Caco-2 (cell line): ENCODE results near the gene FAM210B. TPM values are rescaled to one million over a fixed set of nuclear protein-coding genes. Genes with fewer than 3 reads are reported as not detected.

Experiments used
- BruUV-seq: library from RNA; stranded (reverse); fragments of 400-500 nt; replicated peaks from 2 replicates; lab custom pipeline; 2021; lab: Mats Ljungman, UMichigan
- CTCF ChIA-PET: fragments of 300-600 bp; sonication (Branson Sonifier 250); formaldehyde crosslinking; loops from one replicate; lab custom pipeline; 2022; ENCODE audit warnings: antibody characterized with exemption; lab: Charles Lee
- POLR2A ChIA-PET: fragments of 300-600 bp; sonication (Branson Sonifier 250); formaldehyde crosslinking; loops from one replicate; lab custom pipeline; 2022; ENCODE audit warnings: antibody characterized with exemption; lab: Charles Lee
- DNase-seq, 2 experiments: peaks; one replicate each; pipeline versions ENCODE4 v3.0.0 to v3.0.0-alpha.2; 2020 to 2022
- H3K27me3 ChIP-seq: replicated peaks from 2 replicates; pipeline ENCODE4 v1.6.0; 2011; ENCODE audit warnings: low read length; ENCODE audit not compliant: control insufficient read depth, insufficient read depth
- H3K36me3 ChIP-seq: 2 replicates; pipeline ENCODE4 v1.5.1; 2011; ENCODE audit warnings: low read length; ENCODE audit not compliant: control insufficient read depth, insufficient read depth
- H3K4me1 ChIP-seq: fragments of 250-450 bp; sonication (Bioruptor Pico); 2 replicates; pipeline ENCODE4 v1.5.1; 2020; ENCODE audit warnings: mild to moderate bottlenecking
- H3K4me3 ChIP-seq: 2 replicates; pipeline ENCODE4 v1.5.1; 2011; ENCODE audit warnings: low read depth, mild to moderate bottlenecking, control low read depth, low read length
- H3K9me3 ChIP-seq: fragments of 250-450 bp; sonication (Bioruptor Pico); 2 replicates; pipeline ENCODE4 v1.5.1; 2020; ENCODE audit warnings: mild to moderate bottlenecking, moderate library complexity
- H3K27ac Mint-ChIP-seq: one replicate; pipeline ENCODE4 v1.8.0; 2022; ENCODE audit warnings: mixed read lengths; ENCODE audit not compliant: unreplicated experiment
- H3K27me3 Mint-ChIP-seq: one replicate; pipeline ENCODE4 v1.8.0; 2022; ENCODE audit warnings: mixed read lengths; ENCODE audit not compliant: insufficient read depth, unreplicated experiment
- H3K36me3 Mint-ChIP-seq: one replicate; pipeline ENCODE4 v1.8.0; 2022; ENCODE audit warnings: mild to moderate bottlenecking, mixed read lengths; ENCODE audit not compliant: insufficient read depth, unreplicated experiment
- H3K4me1 Mint-ChIP-seq: one replicate; pipeline ENCODE4 v1.8.0; 2022; ENCODE audit warnings: low read depth, mixed read lengths; ENCODE audit not compliant: unreplicated experiment
- H3K4me3 Mint-ChIP-seq: one replicate; pipeline ENCODE4 v1.8.0; 2022; ENCODE audit warnings: mild to moderate bottlenecking, moderate library complexity, mixed read lengths; ENCODE audit not compliant: unreplicated experiment
- H3K9me3 Mint-ChIP-seq: one replicate; pipeline ENCODE4 v1.8.0; 2022; ENCODE audit warnings: mixed read lengths; ENCODE audit not compliant: unreplicated experiment
- CTCF ChIP-seq, 2 experiments: fragments of 200-600 bp in 1 of 2; IDR thresholded peaks; 1 replicate in 1 of 2; 2 replicates in 1 of 2; pipeline versions ENCODE4 v1.5.1 to v1.8.0; 2011 to 2022; ENCODE audit warnings: antibody characterized with exemption in 1 of 2, control low read depth in 1 of 2, inconsistent platforms in 1 of 2, low read depth in 1 of 2, low read length in 1 of 2, mild to moderate bottlenecking in 1 of 2, moderate library complexity in 1 of 2; ENCODE audit not compliant: insufficient read depth in 1 of 2, severe bottlenecking in 1 of 2, unreplicated experiment in 1 of 2
- intact Hi-C: fragments of 100-400 bp; cut with micrococcal nuclease; formaldehyde crosslinking; loops from one replicate; pipeline ENCODE4 v1.10.0; 2022; ENCODE audit not compliant: unreplicated experiment
- total RNA-seq: library from RNA; stranded (reverse); gene quantifications from 2 replicates; pipeline ENCODE4 v1.2.3, GENCODE V29; 2022

The FAM210B gene
- total RNA-seq, 1 experiment from 2014 or later, result 20.5 TPM

DNA sequence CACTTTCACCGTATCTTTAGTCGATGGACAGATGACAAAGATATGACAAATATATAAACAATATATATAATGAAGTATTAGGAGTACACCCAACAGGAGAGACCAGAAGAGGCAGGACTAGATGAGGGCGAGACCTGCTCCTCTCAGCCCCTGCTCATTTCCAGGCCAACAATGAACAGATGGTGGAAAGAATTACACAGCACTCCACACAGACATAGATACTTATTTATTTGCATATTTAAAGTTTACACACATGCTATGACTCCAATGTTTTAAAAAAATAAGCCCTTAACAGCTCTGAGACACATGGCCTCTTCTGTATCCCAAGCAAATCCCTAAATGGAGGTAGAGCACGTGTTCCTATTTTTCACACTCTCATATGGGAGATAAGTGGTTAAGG lies 10.4 kb downstream of the FAM210B start:
- H3K4me1 Mint-ChIP-seq, result no peaks in the 10 kb centered on the region
- H3K9me3 Mint-ChIP-seq, result no peaks in the 10 kb centered on the region
- peaks cover 75% of the 10 kb centered on the region for H3K36me3 Mint-ChIP-seq
- peak in 1 of 2 experiments; percentile 19 for DNase-seq
- Histone ChIP-seq H3K4me3 (no peak overlapping the region), H3K4me1 (no peaks in the 10 kb centered on the region), H3K36me3 (peaks cover 4% of the 10 kb centered on the region; the same call in 1 of the 2 replicates), H3K9me3 (no peaks in the 10 kb centered on the region), H3K27me3 (no peaks in the 10 kb centered on the region)
- CTCF ChIA-PET, result no interaction called here
- TF ChIP-seq CTCF (IDR thresholded peaks at IDR 0.05; ENCODE audit: insufficient read depth in 1 of 2, low read depth in 1 of 2, low read length in 1 of 2, severe bottlenecking in 1 of 2, unreplicated experiment in 1 of 2), result no peak
- no TSS peak for BruUV-seq
- no peak overlapping the region for H3K4me3 Mint-ChIP-seq
- POLR2A ChIA-PET, result interaction anchor here (0.6 kb wide), 1 partner anchor 23 kb away, joined by 3 read pairs; the partner anchor contains the start of genes AURKA and CSTF1
- H3K27me3 Mint-ChIP-seq, result no peaks in the 10 kb centered on the region
- no peak overlapping the region for H3K27ac Mint-ChIP-seq
- intact Hi-C loops, result no loop called here

- H3K4me3 ChIP-seq, result no peak overlapping the region
- H3K4me1 ChIP-seq, result no peaks in the 10 kb centered on the region
- no peak for TF ChIP-seq CTCF (IDR thresholded peaks at IDR 0.05; ENCODE audit: insufficient read depth in 1 of 2, low read depth in 1 of 2, low read length in 1 of 2, severe bottlenecking in 1 of 2, unreplicated experiment in 1 of 2)
- intact Hi-C loops, result no loop called here
- H3K36me3 Mint-ChIP-seq, result peaks cover 100% of the 10 kb centered on the region
- no peak overlapping the region for H3K27ac Mint-ChIP-seq
- H3K4me3 Mint-ChIP-seq, result no peak overlapping the region
- peak in 1 of 2 experiments; percentile 26 for DNase-seq
- H3K9me3 Mint-ChIP-seq, result no peaks in the 10 kb centered on the region
- no TSS peak for BruUV-seq
- H3K36me3 ChIP-seq, result peaks cover 4% of the 10 kb centered on the region; the same call in 1 of the 2 replicates
- POLR2A ChIA-PET, result no interaction called here
- CTCF ChIA-PET, result interaction anchor here (0.6 to 1.0 kb wide), 4 partner anchors 11 to 1009 kb away, joined by 3 to 7 read pairs (median 4); no protein-coding TSS in a partner anchor
- H3K4me1 Mint-ChIP-seq, result no peaks in the 10 kb centered on the region
- H3K27me3 Mint-ChIP-seq, result no peaks in the 10 kb centered on the region
- no peaks in the 10 kb centered on the region for H3K9me3 ChIP-seq
- no peaks in the 10 kb centered on the region for H3K27me3 ChIP-seq
These were observed 13.2 kb downstream of the FAM210B start for GRCh38 chr20:56371977-56372376.

GRCh38 chr20:56372850-56373249 lies 14.1 kb downstream of the FAM210B start:
- no peaks in the 10 kb centered on the region for H3K27me3 ChIP-seq
- Mint-ChIP-seq H3K36me3 (peaks cover 100% of the 10 kb centered on the region), H3K4me1 (no peaks in the 10 kb centered on the region), H3K27me3 (no peaks in the 10 kb centered on the region), H3K9me3 (no peaks in the 10 kb centered on the region), H3K4me3 (no peak overlapping the region), H3K27ac (no peak overlapping the region)
- intact Hi-C loops, result no loop called here
- no TSS peak for BruUV-seq
- no peak overlapping the region for H3K4me3 ChIP-seq
- CTCF ChIA-PET, result interaction anchor here (0.8 to 1.0 kb wide), 2 partner anchors 10 to 12 kb away, joined by 3 to 4 read pairs; no protein-coding TSS in a partner anchor
- no peaks in the 10 kb centered on the region for H3K9me3 ChIP-seq
- H3K36me3 ChIP-seq, result peaks cover 4% of the 10 kb centered on the region; the same call in 1 of the 2 replicates
- DNase-seq, result peak in 1 of 2 experiments; percentile 17
- TF ChIP-seq CTCF (IDR thresholded peaks at IDR 0.05; ENCODE audit: insufficient read depth in 1 of 2, low read depth in 1 of 2, low read length in 1 of 2, severe bottlenecking in 1 of 2, unreplicated experiment in 1 of 2), result no peak
- H3K4me1 ChIP-seq, result no peaks in the 10 kb centered on the region
- POLR2A ChIA-PET, result no interaction called here
